Right forelimb (tissue), 1 donor: ENCODE data around the gene TSC22D2.

Experiments used
- DNase-seq: peaks from one replicate; pipeline ENCODE4 v3.0.0-alpha.2; 2018

TSC22D2 gene

DNA sequence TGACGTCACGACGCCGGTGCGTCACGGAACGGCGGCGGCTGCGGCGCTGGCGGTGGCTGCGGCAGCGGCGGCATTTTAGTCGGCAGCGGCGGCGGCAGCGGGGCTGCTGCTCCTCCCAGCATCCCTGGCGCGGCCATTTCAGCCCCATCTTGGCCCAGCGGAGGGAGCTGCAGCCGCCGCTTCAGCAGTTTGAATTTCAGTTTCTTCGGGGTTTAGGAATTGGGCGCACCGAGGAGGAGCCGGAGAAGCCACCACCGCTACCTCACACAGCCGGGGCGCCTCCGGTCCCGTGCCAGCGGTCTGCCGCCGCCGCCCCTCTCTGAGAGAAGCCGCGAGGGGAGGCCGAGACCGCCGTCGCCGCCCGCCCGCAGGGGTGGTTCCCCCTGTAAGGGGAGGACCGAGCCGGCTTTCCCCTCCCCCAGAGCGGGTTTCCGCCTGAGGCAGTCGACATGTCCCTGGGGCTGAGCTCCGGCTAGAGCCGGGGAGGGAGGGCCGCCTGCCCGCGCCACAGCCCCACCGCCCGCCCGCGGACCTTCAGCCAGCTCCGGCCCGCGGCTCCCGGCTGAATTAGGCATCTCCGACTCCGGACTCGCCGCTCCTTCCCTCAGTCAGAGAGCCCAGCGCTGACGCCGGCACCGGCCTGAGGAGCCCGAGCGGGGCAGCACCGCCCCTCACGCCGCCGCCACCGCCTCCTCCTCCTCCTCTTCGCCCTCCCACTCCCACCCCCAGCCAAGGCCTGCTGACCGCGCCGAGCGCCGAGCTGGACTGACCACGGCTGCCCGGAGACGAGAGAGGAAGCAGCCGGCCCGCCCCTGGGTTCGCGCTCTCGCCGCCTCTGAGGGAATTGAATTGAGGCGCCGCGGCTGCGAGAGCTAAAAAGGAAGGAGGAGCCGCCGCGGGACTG is at the start of gene TSC22D2:
Gene TSC22D2, plus strand, starts transcription at position 78 of the 904 bp plus-strand sequence. CDS start 1,053 bp downstream, outside the sequence.
- DNase-seq, result peak; percentile 99

DNA sequence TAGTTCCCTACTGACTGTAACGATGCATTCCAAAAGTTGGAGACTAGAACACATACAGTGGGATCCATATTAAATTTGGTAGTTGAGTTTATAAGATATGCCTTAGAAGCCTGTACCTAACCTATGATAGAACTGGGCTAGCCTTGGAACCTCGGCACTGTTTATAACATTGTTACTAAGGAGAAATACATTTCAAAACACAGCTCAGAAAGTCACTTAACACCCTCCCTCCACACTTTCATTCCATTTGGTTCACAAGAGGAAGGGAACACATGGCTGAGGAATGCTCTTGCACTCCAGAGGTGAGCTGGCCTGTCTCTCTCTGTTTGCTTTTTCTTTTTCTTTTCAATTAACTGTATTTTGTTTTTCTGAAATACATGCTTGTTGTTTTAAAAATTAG is 48.7 kb upstream of the TSC22D2 start:
- DNase-seq, result no peak

DNA sequence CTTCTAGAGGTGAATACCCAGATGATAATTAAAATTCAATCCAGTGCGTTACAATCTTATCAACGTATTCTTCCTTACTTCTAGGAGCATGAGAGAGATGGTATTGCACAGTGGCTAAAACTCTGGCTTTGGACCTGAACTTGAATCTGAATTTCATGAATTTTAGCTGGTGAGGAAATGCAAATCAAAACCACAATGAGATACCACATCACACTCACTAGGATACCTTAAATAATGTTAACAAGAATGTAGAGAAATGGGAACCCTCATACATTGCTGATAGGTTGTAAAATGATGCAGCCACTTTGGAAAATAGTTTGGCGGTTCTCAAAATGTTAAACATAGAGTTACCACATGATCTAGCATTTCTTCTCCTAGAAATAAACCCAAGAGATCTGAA is 47.1 kb upstream of the TSC22D2 start:
- DNase-seq, result no peak

DNA sequence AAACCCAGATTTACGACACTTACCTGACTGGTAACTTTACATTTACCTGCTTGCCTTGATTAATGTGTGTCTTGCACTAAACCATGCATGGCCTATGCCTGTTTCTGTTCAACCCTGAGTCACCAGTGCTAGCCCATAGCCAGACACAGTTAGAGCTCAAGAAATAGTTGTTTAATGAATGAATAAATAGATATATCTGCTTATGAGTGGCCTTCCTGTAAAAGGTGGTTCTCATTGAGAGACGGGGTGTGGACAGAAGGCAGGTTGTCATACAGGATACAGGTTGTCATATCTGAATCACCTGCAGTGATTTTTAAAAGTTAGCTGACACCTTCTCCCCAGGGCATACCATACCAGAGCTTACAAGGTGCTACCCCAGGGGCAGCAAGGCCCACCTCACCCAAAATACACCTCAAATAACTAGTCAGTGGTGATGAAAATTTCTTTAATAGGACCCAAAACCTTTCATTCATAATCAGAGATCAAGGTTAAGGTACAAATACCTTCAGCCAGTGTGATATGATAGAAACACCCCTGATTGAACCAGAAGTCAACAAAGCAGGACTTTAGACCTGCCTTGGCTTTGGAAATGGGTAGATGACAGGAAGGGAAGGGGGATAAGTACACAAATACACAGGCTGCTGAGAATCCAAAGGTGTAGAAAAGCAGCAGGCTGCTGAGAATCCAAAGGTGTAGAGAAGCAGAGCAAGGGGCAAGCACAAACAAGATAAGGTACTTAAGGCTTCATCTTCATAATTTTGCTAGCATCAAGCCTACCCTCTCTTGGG is 45.4 kb upstream of the TSC22D2 start:
- no peak for DNase-seq

DNA sequence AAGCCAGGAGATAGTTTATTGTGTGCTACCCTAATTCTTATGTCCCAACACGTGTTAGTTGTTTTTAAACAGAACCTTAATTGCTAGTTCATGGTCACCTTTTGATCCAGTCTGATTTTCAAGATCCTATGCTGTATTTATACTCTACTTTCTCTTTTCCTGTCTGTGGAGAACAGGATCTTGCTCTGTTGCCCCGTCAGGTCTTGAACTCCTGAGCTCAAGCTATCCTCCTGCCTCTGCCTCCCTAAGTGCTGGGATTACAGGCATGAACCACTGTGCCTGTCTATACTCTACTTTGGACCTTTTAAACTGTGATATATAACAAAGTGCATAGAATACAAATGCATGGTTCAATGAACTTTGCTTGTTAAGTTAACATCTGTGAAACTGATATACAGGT is 44.7 kb upstream of the TSC22D2 start:
- no peak for DNase-seq

DNA sequence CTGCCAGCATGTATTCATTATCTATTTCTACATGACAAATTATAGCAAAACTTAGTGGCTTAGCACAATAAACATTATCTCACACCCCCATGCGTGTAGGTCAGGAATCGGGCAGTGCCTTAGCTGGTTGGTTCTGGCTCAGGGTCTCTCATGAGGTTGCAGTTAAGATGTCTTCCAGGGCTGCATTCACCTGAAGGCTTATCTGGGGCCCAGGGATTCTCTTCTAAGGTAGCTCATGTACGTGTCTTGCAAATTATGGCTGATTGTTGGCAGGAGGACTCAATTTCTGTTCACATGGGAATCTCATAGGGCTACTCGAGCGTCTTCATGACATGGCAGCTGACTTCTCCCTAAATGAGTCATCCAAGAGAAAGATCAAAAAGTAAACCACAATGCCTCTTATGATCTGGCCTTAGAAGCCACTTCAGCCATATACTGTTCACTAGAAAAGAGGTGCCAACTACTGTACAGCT is 42.9 kb upstream of the TSC22D2 start:
- DNase-seq, result no peak

DNA sequence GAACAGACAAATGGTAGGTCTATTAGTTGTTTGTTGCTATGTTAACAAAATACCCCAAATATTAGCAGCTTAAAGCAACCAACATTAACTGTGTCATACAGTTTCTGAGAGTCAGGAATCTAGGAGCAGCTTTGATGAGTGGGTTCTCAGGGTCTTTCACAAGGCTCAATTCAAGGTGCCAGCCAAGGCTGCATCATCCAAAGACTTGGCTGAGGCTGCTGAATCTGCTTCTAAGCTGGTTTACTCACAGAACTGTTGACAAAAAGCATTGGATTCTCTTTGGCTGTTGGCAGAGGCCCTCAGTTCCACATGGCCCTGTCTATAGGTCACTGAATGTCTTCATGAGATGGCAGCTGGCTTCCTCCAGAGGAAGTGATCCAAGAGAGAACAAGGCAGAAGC is 40.3 kb upstream of the TSC22D2 start:
- no peak for DNase-seq

DNA sequence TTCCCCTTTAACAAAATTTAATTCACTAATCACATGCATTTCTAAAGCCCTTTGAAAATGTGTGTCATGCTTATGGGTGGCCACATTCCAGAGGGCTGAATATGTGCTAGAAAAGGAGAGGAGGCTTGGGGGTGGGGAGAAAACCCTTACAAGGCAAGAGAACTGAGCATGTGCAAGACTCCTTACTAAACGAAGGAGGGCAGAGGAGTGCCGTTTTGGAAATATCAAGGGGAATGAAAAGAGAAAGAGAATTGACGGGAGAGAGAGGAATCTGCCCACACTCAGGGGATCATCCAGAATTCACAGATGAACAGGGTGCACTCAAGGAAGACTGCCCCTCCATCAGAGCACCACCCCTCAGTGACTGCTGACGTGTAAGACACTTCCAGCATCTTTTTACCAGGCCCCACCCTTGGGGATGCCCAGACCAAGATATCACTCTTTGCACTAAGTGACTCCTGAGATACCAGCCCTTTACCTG is 37.9 kb upstream of the TSC22D2 start:
- peak; percentile 53 for DNase-seq

DNA sequence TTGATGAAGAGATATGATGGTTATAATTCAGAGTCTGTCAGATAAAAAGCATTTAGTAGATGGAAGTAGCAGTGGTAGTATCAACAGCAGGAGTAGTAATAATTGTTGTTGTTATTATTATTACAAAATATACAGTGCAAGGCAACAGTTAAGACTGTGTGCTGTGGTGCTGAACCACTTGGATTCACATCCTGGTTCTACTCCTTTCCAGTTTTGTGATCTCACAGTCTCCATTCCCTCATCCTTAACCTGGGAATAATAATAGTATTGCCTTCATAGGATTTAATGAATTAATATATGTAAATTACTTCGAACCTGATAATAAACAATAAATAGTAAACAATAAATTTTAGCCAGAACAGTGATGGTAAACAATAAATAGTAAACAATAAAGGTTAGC is 37.1 kb upstream of the TSC22D2 start:
- no peak for DNase-seq

DNA sequence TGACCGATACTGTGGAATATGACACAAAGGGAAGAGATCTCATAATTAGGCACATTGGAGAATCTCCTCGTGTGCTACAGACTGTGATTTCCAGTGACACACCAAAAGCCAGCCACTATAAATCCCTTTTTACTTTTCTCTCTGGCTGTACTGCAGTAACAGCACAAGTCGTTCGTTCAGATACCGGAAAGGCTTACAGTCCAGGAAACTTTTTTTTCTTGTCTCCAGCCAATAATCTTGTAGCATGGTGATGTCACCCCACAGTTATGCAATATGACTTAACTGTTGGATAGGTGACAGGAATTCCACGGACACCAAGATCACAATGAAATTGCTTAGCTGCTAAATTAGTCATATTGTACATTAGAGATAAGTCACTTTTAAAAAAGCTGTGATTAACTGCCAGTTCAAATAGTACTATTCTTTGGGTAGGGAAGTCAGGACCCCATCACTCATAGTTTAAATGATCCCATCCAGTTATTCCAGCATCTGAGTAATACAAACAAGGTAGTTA is 36.3 kb upstream of the TSC22D2 start:
- peak; percentile 67 for DNase-seq

DNA sequence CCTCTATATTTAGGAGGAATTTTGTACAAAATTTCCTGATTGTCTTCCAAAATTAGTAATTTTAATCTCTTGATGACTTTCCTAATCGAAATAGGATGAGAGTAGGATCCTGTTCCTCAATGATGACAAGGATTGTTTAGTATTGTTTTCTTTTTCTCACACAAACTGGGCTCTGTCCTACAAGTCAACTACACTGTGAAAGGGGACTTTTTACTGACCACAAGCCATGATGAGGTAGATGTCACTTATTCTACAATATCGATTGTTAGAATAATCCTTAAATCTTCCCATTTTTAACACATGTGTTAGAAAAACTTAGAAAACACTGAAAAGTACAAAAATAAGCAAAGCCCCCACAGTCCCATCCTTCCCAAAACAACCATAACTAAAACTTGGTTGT is 35.8 kb upstream of the TSC22D2 start:
- DNase-seq, result no peak

DNA sequence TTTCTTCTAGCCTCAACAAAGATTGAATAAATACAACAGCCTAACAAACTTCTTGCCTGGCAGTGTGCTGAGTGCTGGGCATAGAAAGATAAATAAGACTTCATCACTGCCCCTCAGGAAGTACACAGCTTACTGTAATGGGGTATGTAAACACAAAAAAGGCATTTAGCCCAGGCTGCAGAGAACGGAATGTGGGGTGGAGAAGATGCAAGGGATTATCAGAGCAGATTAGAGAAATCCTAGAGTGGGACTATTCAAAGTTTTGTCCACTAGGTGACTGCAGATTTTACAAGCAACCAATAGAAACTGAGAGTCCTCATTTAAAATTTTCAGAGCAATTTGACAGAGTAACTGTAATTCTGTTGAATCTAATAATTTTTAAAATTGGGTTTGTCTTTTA is 35.4 kb upstream of the TSC22D2 start:
- no peak for DNase-seq

DNA sequence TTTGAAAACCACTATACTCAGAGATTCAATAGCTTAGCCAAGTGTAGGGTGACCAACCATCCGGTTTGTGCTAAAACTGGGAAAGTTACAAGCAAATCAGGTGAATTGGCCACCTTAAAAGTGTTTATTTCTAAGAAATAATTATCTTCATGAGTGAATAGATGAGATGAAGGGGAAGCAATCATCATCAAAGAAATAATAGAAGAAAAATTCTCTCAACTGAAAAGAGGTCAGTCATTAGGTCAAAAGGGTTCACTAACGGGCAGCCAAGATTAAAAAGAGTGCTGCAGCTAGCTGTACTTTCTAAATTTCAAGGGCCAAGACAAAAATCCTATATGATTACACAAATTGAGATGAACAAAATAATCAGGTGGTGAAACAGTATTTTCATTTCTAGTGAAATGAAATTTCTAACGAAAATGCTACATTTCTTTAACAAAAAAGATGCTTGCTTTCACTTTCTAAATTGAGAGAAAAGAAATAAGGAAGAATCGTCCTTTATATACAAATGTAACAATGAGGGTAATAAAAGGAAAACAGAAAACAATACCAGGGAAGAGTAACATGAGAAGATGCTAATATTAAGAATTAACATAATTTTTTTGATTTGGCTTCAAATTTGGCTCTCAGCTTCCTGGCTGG is 34.7 kb upstream of the TSC22D2 start:
- DNase-seq, result no peak

DNA sequence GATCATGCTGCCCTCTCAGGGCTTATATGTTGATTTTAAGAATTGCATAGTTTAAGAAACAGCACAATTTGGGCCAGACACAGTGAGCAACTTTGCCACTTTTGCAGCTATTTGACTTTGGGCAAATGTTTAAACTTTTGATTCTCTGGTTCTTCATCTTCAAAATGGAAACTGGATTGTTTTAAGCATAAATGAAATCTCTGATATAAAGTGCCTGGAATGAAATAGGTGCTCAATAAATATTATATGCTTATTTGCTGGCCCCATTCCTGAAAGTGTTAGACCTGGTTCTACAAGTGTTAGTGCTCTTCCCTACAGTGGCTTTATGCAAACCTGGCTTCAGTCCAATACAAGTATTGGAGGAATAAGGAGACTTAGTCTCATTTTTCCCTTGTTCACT is 33.1 kb upstream of the TSC22D2 start:
- DNase-seq, result no peak

DNA sequence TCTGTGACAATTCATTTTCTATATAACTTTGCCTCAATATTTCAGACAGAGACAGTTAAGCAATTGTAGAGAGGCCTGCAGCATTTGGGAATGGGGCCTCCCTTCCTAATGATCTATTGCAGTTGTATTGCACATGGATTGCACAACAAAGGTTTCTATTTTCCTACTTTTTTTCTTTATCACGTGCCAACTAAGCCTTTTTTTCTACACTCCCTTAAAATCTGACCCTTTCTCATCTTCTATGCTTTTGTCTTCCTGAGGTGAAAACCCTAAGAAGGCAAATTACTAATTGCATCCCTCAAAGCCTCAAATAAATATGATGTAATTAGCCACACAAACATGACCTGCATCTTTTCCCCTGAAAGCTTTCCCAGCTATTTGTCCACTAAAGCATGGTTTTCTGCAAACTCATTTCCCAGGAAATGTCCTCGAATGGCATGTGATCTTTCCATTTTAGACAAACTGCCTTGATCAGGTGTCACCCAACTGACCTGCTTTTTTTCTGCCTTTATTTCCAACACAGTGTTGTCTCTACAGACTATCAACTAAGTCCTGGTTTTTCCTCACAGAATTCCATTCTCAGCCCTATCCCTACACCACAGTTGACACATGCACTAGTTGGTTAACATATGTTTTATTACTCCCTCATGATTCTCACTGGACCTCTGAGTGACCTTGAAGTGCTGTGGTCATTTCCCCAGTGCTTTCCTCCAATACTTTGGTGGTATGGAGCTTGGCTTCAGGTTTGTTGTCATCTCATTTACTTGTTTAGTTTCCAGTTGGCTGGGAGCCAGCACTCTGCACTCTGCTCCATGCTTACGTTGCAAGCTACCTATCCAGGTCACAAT is 31.9 kb upstream of the TSC22D2 start:
- DNase-seq, result no peak

DNA sequence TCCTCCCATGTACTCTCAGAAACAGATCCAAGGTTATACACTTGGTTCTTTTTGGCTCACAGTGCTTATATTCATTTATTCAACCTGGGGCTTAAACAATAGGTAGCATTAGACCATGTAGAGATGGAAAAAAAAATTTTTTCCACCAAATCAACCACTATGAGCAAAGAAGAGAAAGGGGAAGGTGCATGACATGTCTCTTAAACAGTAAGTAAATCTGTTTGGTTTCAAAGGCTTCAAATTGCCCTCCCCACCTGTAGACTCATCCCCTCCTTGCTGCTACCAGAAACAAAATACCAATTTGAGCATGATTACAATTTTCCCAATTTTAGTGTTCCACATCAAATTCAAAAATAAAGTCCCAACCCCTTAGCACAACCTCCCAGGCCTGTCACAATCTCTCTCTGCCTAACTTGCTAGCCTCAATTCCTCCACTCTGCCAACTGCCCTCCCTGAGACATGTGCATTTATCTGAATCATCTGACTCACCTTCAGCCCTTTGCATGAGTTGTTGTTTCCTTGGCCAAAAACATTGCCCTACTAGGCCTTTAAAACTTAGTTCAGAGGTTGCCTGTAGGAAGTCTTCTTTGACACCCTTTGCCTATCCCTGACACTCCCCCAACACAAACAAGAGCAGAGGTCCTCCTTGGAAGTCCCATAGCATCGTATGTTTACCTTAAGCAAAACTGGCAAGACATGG is 30.3 kb upstream of the TSC22D2 start:
- DNase-seq, result no peak

DNA sequence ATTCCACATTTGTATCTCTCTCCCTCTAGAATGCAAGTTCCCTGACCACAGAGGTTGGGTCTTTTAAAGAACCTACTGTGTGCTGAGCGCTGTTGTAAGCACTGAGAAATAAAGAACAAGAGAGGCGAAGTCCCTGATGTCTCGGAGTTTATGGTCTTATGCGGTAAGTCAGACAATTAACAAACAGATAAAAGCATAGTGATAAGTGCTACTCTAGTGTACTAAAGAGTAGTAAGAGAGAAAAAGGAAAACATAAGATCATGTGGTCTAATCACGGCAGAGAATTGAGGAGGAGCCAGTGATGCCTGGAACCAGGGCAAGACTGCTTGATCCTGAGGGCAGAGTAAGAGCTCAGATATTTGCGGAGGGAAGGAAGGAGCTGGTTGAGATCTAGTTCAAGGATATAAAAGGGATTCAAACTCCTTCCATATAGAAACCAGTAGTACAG is 29.8 kb upstream of the TSC22D2 start:
- DNase-seq, result no peak

DNA sequence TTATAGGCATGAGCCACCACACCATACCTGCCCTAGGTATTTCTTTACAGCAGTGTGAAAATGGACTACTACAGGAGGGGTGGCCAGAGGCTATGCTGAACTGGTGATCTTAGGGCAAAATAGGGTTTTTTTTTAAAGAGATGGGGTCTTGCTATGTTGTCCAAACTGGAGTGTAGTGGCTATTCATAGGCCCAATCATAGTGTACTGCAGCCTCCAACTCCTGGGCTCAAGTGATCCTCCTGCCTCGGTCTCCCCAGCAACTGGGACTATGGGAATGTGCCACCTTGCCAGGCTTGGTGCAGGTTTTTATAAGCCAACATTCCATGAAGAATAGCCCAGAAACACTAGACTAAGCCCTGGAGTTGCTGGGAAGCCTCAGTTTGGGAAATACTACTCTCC is 28.6 kb upstream of the TSC22D2 start:
- no peak for DNase-seq

DNA sequence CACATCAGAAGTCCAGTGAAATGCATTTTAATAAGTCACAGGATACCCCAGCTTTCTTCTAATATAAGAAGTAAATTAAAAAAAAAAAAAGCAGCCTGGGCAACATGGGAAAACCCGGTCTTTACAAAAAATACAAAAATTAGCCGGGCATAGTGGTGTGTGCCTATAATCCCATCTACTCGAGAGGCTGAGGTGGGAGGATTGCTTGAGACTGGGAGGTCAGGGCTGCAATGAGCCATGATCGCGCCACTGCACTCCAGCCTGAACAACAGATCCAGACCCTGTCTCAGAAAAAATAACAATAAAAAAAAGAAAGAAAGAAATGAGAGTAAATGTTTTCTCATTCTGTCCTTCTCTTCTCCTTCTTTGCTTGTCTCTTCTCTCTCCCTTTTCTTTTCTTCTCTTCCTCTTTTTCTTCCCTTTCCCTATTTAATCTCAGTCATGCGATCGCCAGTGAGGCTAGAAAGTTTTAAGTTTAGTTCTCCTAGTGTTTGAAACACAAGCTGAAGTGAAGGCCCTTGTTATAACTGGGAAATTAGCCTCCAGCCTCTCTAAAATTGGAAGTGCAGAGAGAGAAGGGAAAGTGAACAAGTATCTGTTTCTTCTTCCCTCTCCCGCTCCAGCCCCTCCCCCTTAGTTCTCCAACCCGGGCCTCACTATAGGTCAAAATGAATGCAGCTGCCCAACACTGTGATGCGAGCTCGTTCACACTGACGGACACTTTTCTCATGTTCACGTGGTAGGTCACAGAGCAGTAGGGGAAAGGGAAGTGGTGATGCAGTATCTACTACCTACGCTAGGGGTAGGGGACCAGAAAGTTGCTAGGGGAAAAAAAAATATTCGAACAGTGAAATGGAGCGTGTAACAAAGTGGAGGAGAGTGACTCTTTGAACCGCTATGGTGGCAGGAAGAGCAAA is 23.5 kb upstream of the TSC22D2 start:
- DNase-seq, result no peak
